Measurements from ENCODE around the gene DHX36. TPM values are rescaled to one million over a fixed set of nuclear protein-coding genes. Genes with fewer than 3 reads are reported as not detected.

DHX36 gene
- total RNA-seq, 1 donor from 2014 or later: 53.8 TPM

DNA sequence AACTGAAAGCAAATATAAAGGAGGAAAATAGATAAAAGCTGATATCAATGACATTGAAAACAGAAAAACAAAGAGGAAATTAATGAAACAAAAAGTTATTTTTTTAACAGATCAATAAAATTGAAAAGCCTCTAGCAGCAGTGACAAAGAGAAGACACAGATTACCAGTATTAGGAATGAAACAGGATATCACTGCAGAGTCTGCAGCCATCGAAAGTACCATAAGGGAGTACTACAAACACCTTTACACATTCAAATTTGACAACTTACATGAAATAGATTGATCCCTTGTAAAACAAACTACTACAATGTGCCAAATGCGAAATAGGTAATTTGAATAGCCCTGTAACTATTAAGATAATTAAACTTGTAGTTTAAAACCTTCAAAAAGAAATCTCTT, 24.9 kb upstream of the DHX36 start:
- Mint-ChIP-seq H3K27ac (ENCODE audit: unreplicated experiment) (no peak overlapping the region), H3K27me3 (ENCODE audit: unreplicated experiment) (no peaks in the 10 kb centered on the region), H3K4me3 (ENCODE audit: unreplicated experiment) (no peak overlapping the region)

GRCh38 chr3:154345422-154346122, 21.3 kb upstream of the DHX36 start:
- no peak overlapping the region for H3K27ac Mint-ChIP-seq (ENCODE audit: unreplicated experiment)
- H3K27me3 Mint-ChIP-seq (ENCODE audit: unreplicated experiment): no peaks in the 10 kb centered on the region
- TF ChIP-seq CTCF (IDR thresholded peaks at IDR 0.05; ENCODE audit: unreplicated experiment): no peak
- DNase-seq (ENCODE audit: low spot score): no peak
- no peaks in the 10 kb centered on the region for H3K36me3 Mint-ChIP-seq (ENCODE audit: low read depth, unreplicated experiment)
- no peak overlapping the region for H3K4me3 Mint-ChIP-seq (ENCODE audit: unreplicated experiment)
- no peaks in the 10 kb centered on the region for H3K9me3 Mint-ChIP-seq (ENCODE audit: unreplicated experiment)
- H3K4me1 Mint-ChIP-seq (ENCODE audit: unreplicated experiment): no peaks in the 10 kb centered on the region

More for the DNA sequence above, 24.9 kb upstream of the DHX36 start:
- H3K36me3 Mint-ChIP-seq (ENCODE audit: low read depth, unreplicated experiment): no peaks in the 10 kb centered on the region
- H3K9me3 Mint-ChIP-seq (ENCODE audit: unreplicated experiment): no peaks in the 10 kb centered on the region
- H3K4me1 Mint-ChIP-seq (ENCODE audit: unreplicated experiment): peaks cover 2% of the 10 kb centered on the region
- no peak for TF ChIP-seq CTCF (IDR thresholded peaks at IDR 0.05; ENCODE audit: unreplicated experiment)
- DNase-seq (ENCODE audit: low spot score): no peak

GRCh38 chr3:154338570-154338969, 14.3 kb upstream of the DHX36 start:
- Mint-ChIP-seq H3K4me1 (ENCODE audit: unreplicated experiment) (no peaks in the 10 kb centered on the region), H3K27me3 (ENCODE audit: unreplicated experiment) (peaks cover under 1% of the 10 kb centered on the region), H3K4me3 (ENCODE audit: unreplicated experiment) (no peak overlapping the region), H3K9me3 (ENCODE audit: unreplicated experiment) (no peaks in the 10 kb centered on the region), H3K27ac (ENCODE audit: unreplicated experiment) (no peak overlapping the region), H3K36me3 (ENCODE audit: low read depth, unreplicated experiment) (no peaks in the 10 kb centered on the region)
- TF ChIP-seq CTCF (IDR thresholded peaks at IDR 0.05; ENCODE audit: unreplicated experiment): no peak
- DNase-seq (ENCODE audit: low spot score): no peak

GRCh38 chr3:154338008-154338407, 13.7 kb upstream of the DHX36 start:
- Mint-ChIP-seq H3K27ac (ENCODE audit: unreplicated experiment) (no peak overlapping the region), H3K27me3 (ENCODE audit: unreplicated experiment) (peaks cover 2% of the 10 kb centered on the region), H3K4me1 (ENCODE audit: unreplicated experiment) (no peaks in the 10 kb centered on the region), H3K9me3 (ENCODE audit: unreplicated experiment) (no peaks in the 10 kb centered on the region), H3K36me3 (ENCODE audit: low read depth, unreplicated experiment) (no peaks in the 10 kb centered on the region), H3K4me3 (ENCODE audit: unreplicated experiment) (no peak overlapping the region)
- no peak for DNase-seq (ENCODE audit: low spot score)
- TF ChIP-seq CTCF (IDR thresholded peaks at IDR 0.05; ENCODE audit: unreplicated experiment): no peak

GRCh38 chr3:154334973-154335420, 10.7 kb upstream of the DHX36 start:
- peaks cover 4% of the 10 kb centered on the region for H3K4me1 Mint-ChIP-seq (ENCODE audit: unreplicated experiment)
- H3K27ac Mint-ChIP-seq (ENCODE audit: unreplicated experiment): no peak overlapping the region
- DNase-seq (ENCODE audit: low spot score): no peak
- no peaks in the 10 kb centered on the region for H3K9me3 Mint-ChIP-seq (ENCODE audit: unreplicated experiment)
- no peak overlapping the region for H3K4me3 Mint-ChIP-seq (ENCODE audit: unreplicated experiment)
- H3K27me3 Mint-ChIP-seq (ENCODE audit: unreplicated experiment): peaks cover 4% of the 10 kb centered on the region
- H3K36me3 Mint-ChIP-seq (ENCODE audit: low read depth, unreplicated experiment): no peaks in the 10 kb centered on the region
- TF ChIP-seq CTCF (IDR thresholded peaks at IDR 0.05; ENCODE audit: unreplicated experiment): peak; percentile 73
